LNCAP (cell line): ENCODE results near the gene TMEM198.

ENCODE experiments used
- CTCF ChIP-seq: fragments of 450-650 bp; IDR thresholded peaks from 2 replicates; pipeline ENCODE4 v1.5.1; 2017; ENCODE audit warnings: mild to moderate bottlenecking

The TMEM198 gene

GRCh38 chr2:219559156-219559915 is 15.5 kb downstream of the TMEM198 start:
- no peak for TF ChIP-seq CTCF

- TF ChIP-seq CTCF, result peak; percentile 84
Observed at GRCh38 chr2:219560037-219560892, 16.4 kb downstream of the TMEM198 start.

- no peak for TF ChIP-seq CTCF
Observed at GRCh38 chr2:219560893-219561178, 17.0 kb downstream of the TMEM198 start.

GRCh38 chr2:219561179-219562048 is 17.6 kb downstream of the TMEM198 start:
- no peak for TF ChIP-seq CTCF

- no peak for TF ChIP-seq CTCF
Observed at GRCh38 chr2:219562049-219563020, 18.5 kb downstream of the TMEM198 start.

- TF ChIP-seq CTCF, result no peak
Observed at GRCh38 chr2:219563271-219563928, 19.6 kb downstream of the TMEM198 start.
